SK-N-SH treated with all-trans-retinoic acid at 6 μM for 48 hours (cell line): ENCODE results near the gene TMEM74B.

ENCODE experiments used
- ATAC-seq: fragments of 200-7000 bp; cut with Tn5 transposase; 3 replicates; pipeline ENCODE4 v1.9.1; 2020; ENCODE audit warnings: mild to moderate bottlenecking, moderate library complexity
- ARNTL ChIP-seq: fragments of 450-650 bp; formaldehyde crosslinking; IDR thresholded peaks from 2 replicates; pipeline ENCODE4 v1.5.0; 2020; ENCODE audit warnings: low read depth, mild to moderate bottlenecking, moderate library complexity, borderline replicate concordance
- BACH2 ChIP-seq: fragments of 250-450 bp; sonication (Bioruptor Pico); IDR thresholded peaks from 2 replicates; pipeline ENCODE4 v1.9.0; 2021; ENCODE audit warnings: mild to moderate bottlenecking, borderline replicate concordance
- CREB5 ChIP-seq: fragments of 250-450 bp; sonication (Bioruptor Pico); IDR thresholded peaks from 2 replicates; pipeline ENCODE4 v1.5.1; 2020; ENCODE audit warnings: low read depth, mild to moderate bottlenecking, moderate library complexity
- CSDC2 ChIP-seq: fragments of 250-450 bp; sonication (Bioruptor Pico); IDR thresholded peaks from 2 replicates; pipeline ENCODE4 v1.5.0; 2020; ENCODE audit warnings: mild to moderate bottlenecking, moderate library complexity
- CSRNP3 ChIP-seq: fragments of 250-450 bp; sonication (Bioruptor Pico); IDR thresholded peaks from 2 replicates; pipeline ENCODE4 v1.5.1; 2021; ENCODE audit warnings: mild to moderate bottlenecking, moderate library complexity
- ESRRG ChIP-seq: fragments of 250-450 bp; sonication (Bioruptor Pico); IDR thresholded peaks from 2 replicates; pipeline ENCODE4 v1.6.1; 2021; ENCODE audit warnings: mild to moderate bottlenecking
- GLIS3 ChIP-seq: fragments of 250-450 bp; sonication (Bioruptor Pico); IDR thresholded peaks from 2 replicates; pipeline ENCODE4 v1.5.0; 2020; ENCODE audit warnings: mild to moderate bottlenecking, moderate library complexity
- ISL1 ChIP-seq: fragments of 250-450 bp; sonication (Bioruptor Pico); IDR thresholded peaks from 2 replicates; pipeline ENCODE4 v2.1.2; 2022; ENCODE audit warnings: mild to moderate bottlenecking, moderate library complexity
- OSR1 ChIP-seq: fragments of 250-450 bp; sonication (Bioruptor Pico); IDR thresholded peaks from 2 replicates; pipeline ENCODE4 v1.8.0; 2022; ENCODE audit warnings: moderate library complexity, mild to moderate bottlenecking, inconsistent platforms
- PATZ1 ChIP-seq: fragments of 250-450 bp; sonication (Bioruptor Pico); IDR thresholded peaks from 2 replicates; pipeline ENCODE4 v1.8.0; 2020; ENCODE audit warnings: mild to moderate bottlenecking, moderate library complexity, borderline replicate concordance
- POU6F1 ChIP-seq: fragments of 250-450 bp; sonication (Bioruptor Pico); IDR thresholded peaks from 2 replicates; pipeline ENCODE4 v1.8.0; 2021; ENCODE audit warnings: low read depth, mild to moderate bottlenecking, moderate library complexity, borderline replicate concordance
- PPARA ChIP-seq: fragments of 250-450 bp; sonication (Bioruptor Pico); IDR thresholded peaks from 2 replicates; pipeline ENCODE4 v1.5.0; 2020; ENCODE audit warnings: mild to moderate bottlenecking, borderline replicate concordance
- RARB ChIP-seq: fragments of 250-450 bp; sonication (Bioruptor Pico); IDR thresholded peaks from 2 replicates; pipeline ENCODE4 v1.8.0; 2021; ENCODE audit warnings: mild to moderate bottlenecking, moderate library complexity
- SNAI2 ChIP-seq: fragments of 250-450 bp; sonication (Bioruptor Pico); IDR thresholded peaks from 2 replicates; pipeline ENCODE4 v1.5.0; 2020; ENCODE audit warnings: mild to moderate bottlenecking, moderate library complexity
- TCF4 ChIP-seq: fragments of 250-450 bp; sonication (Bioruptor Pico); IDR thresholded peaks from 2 replicates; pipeline ENCODE4 v1.8.0; 2021; ENCODE audit warnings: mild to moderate bottlenecking, moderate library complexity, borderline replicate concordance
- TOX ChIP-seq: fragments of 250-450 bp; sonication (Bioruptor Pico); IDR thresholded peaks from 2 replicates; pipeline ENCODE4 v1.8.0; 2021; ENCODE audit warnings: mild to moderate bottlenecking, moderate library complexity, borderline replicate concordance
- TSHZ2 ChIP-seq: fragments of 250-450 bp; sonication (Bioruptor Pico); IDR thresholded peaks from 2 replicates; pipeline ENCODE4 v1.5.0; 2020; ENCODE audit warnings: mild to moderate bottlenecking, moderate library complexity
- ZC3H10 ChIP-seq: fragments of 250-450 bp; sonication (Bioruptor Pico); IDR thresholded peaks from 2 replicates; pipeline ENCODE4 v1.5.1; 2021; ENCODE audit warnings: mild to moderate bottlenecking, moderate library complexity
- ZFP30 ChIP-seq: fragments of 450-650 bp; formaldehyde crosslinking; IDR thresholded peaks from 2 replicates; pipeline ENCODE4 v1.5.0; 2022; ENCODE audit warnings: mild to moderate bottlenecking, moderate library complexity
- ZNF565 ChIP-seq: fragments of 450-650 bp; formaldehyde crosslinking; conservative IDR thresholded peaks from 2 replicates; pipeline ENCODE4 v1.5.0; 2020; ENCODE audit warnings: low read depth, mild to moderate bottlenecking, moderate library complexity
- ZNF70 ChIP-seq: fragments of 450-650 bp; formaldehyde crosslinking; IDR thresholded peaks from 2 replicates; pipeline ENCODE4 v1.5.0; 2020; ENCODE audit warnings: mild to moderate bottlenecking, moderate library complexity
- ZNF8 ChIP-seq: fragments of 450-650 bp; formaldehyde crosslinking; IDR thresholded peaks from 2 replicates; pipeline ENCODE4 v1.5.0; 2020; ENCODE audit warnings: mild to moderate bottlenecking, moderate library complexity

Gene TMEM74B

GRCh38 chr20:1146957-1147356 lies 37.8 kb downstream of the TMEM74B start (continued):
- TF ChIP-seq CSRNP3 (CRISPR knock-in tag), result no peak
- TF ChIP-seq PATZ1 (CRISPR knock-in tag), result no peak
- TF ChIP-seq PPARA (CRISPR knock-in tag), result no peak
- no peak for TF ChIP-seq BACH2 (CRISPR knock-in tag)

GRCh38 chr20:1144401-1145172 lies 40.2 kb downstream of the TMEM74B start:
- no peak for ATAC-seq
- TF ChIP-seq OSR1 (CRISPR knock-in tag), result no peak
- TF ChIP-seq ZFP30 (CRISPR knock-in tag), result no peak
- no peak for TF ChIP-seq GLIS3 (CRISPR knock-in tag)
- TF ChIP-seq CSRNP3 (CRISPR knock-in tag), result no peak
- no peak for TF ChIP-seq ZNF565 (CRISPR knock-in tag)
- no peak for TF ChIP-seq POU6F1 (CRISPR knock-in tag)
- TF ChIP-seq BACH2 (CRISPR knock-in tag), result no peak
- TF ChIP-seq ESRRG, result no peak
- TF ChIP-seq SNAI2 (CRISPR knock-in tag), result no peak

GRCh38 chr20:1137236-1137635 lies 47.5 kb downstream of the TMEM74B start:
- ATAC-seq, result no peak
- no peak for TF ChIP-seq GLIS3 (CRISPR knock-in tag)
- no peak for TF ChIP-seq ISL1 (CRISPR knock-in tag)
- no peak for TF ChIP-seq SNAI2 (CRISPR knock-in tag)
- TF ChIP-seq ZNF70 (CRISPR knock-in tag), result no peak
- TF ChIP-seq RARB (CRISPR knock-in tag), result no peak
- TF ChIP-seq OSR1 (CRISPR knock-in tag), result no peak
- TF ChIP-seq ESRRG, result no peak
- no peak for TF ChIP-seq TSHZ2

GRCh38 chr20:1134836-1135235 lies 49.9 kb downstream of the TMEM74B start:
- no peak for ATAC-seq
- TF ChIP-seq ZC3H10 (CRISPR knock-in tag), result no peak
- TF ChIP-seq TOX (CRISPR knock-in tag), result no peak
- TF ChIP-seq CREB5 (CRISPR knock-in tag), result no peak
- TF ChIP-seq TCF4 (CRISPR knock-in tag), result no peak
- TF ChIP-seq ARNTL (CRISPR knock-in tag), result no peak
- no peak for TF ChIP-seq CSDC2
- TF ChIP-seq PATZ1 (CRISPR knock-in tag), result no peak
- TF ChIP-seq RARB (CRISPR knock-in tag), result no peak
- no peak for TF ChIP-seq CSRNP3 (CRISPR knock-in tag)
- TF ChIP-seq ZNF8 (CRISPR knock-in tag), result no peak
